ENCODE data around the gene FAM13A. TPM values are rescaled to one million over a fixed set of nuclear protein-coding genes. Genes with fewer than 3 reads are reported as not detected.
"Not testable (repeated sequence)": the region's sequence is repeated elsewhere in the genome, so short reads cannot be mapped to it uniquely, and the experiment has no call there.

Gene FAM13A
- total RNA-seq, 1 donor from 2014 or later, result 16.9 TPM

- no peak overlapping the region for H3K4me3 ChIP-seq
- no peak for TF ChIP-seq CTCF (IDR thresholded peaks at IDR 0.05; ENCODE audit: borderline replicate concordance)
- intact Hi-C loops (cut with micrococcal nuclease), result no loop called here
- no peak for DNase-seq
- H3K36me3 ChIP-seq, result no peaks in the 10 kb centered on the region
- no peaks in the 10 kb centered on the region for H3K27me3 ChIP-seq (ENCODE audit: low read depth)
- no peaks in the 10 kb centered on the region for H3K9me3 ChIP-seq (replicated peaks)
- H3K4me1 ChIP-seq, result no peaks in the 10 kb centered on the region
- no peak overlapping the region for H3K27ac ChIP-seq (replicated peaks)
Measured at GRCh38 chr4:89069481-89069880, 12.5 kb upstream of the FAM13A start.

GRCh38 chr4:89067417-89067816 lies 10.4 kb upstream of the FAM13A start:
- TF ChIP-seq CTCF (IDR thresholded peaks at IDR 0.05; ENCODE audit: borderline replicate concordance), result no peak
- intact Hi-C loops (cut with micrococcal nuclease), result no loop called here
- no peaks in the 10 kb centered on the region for H3K4me1 ChIP-seq
- no peaks in the 10 kb centered on the region for H3K27me3 ChIP-seq (ENCODE audit: low read depth)
- H3K27ac ChIP-seq (replicated peaks), result no peak overlapping the region
- no peak overlapping the region for H3K4me3 ChIP-seq
- H3K36me3 ChIP-seq, result no peaks in the 10 kb centered on the region
- H3K9me3 ChIP-seq (replicated peaks), result no peaks in the 10 kb centered on the region
- no peak for DNase-seq

GRCh38 chr4:89064848-89065247 lies 7.9 kb upstream of the FAM13A start:
- no peak for DNase-seq
- intact Hi-C loops (cut with micrococcal nuclease), result no loop called here

GRCh38 chr4:89057844-89058243 lies 859 bp upstream of the FAM13A start:
- H3K4me3 ChIP-seq; H3K27me3 ChIP-seq (ENCODE audit: low read depth); DNase-seq; H3K9me3 ChIP-seq (replicated peaks); H3K36me3 ChIP-seq; intact Hi-C loops (cut with micrococcal nuclease): not testable (repeated sequence)
- H3K27ac ChIP-seq (replicated peaks), result peak overlapping the region; percentile 72
- peaks cover 30% of the 10 kb centered on the region for H3K4me1 ChIP-seq

More at GRCh38 chr4:89064848-89065247, 7.9 kb upstream of the FAM13A start:
- Histone ChIP-seq H3K9me3 (replicated peaks) (peaks cover 4% of the 10 kb centered on the region), H3K27me3 (ENCODE audit: low read depth) (no peaks in the 10 kb centered on the region), H3K27ac (replicated peaks) (no peak overlapping the region), H3K36me3 (no peaks in the 10 kb centered on the region), H3K4me3 (no peak overlapping the region), H3K4me1 (no peaks in the 10 kb centered on the region)
- TF ChIP-seq CTCF (IDR thresholded peaks at IDR 0.05; ENCODE audit: borderline replicate concordance), result no peak

GRCh38 chr4:89056292-89056952 lies 563 bp downstream of the FAM13A start:
- peak overlapping the region; percentile 67 for H3K4me3 ChIP-seq
- peaks cover 30% of the 10 kb centered on the region for H3K4me1 ChIP-seq
- no peaks in the 10 kb centered on the region for H3K36me3 ChIP-seq
- intact Hi-C loops (cut with micrococcal nuclease), result no loop called here
- TF ChIP-seq CTCF (IDR thresholded peaks at IDR 0.05; ENCODE audit: borderline replicate concordance), result no peak
- peak overlapping the region; percentile 72 for H3K27ac ChIP-seq (replicated peaks)
- H3K9me3 ChIP-seq (replicated peaks), result peaks cover 5% of the 10 kb centered on the region
- DNase-seq, result no peak
- H3K27me3 ChIP-seq (ENCODE audit: low read depth), result no peaks in the 10 kb centered on the region
